GM19025 (cell line): ENCODE measurements around the gene CTRB2.

Experiments
- ATAC-seq: cut with Tn5 transposase; IDR thresholded peaks from one replicate; pipeline ENCODE4 v1.9.1; 2021; ENCODE audit warnings: mild to moderate bottlenecking, low read depth, moderate library complexity; ENCODE audit not compliant: unreplicated experiment

CTRB2 gene

DNA sequence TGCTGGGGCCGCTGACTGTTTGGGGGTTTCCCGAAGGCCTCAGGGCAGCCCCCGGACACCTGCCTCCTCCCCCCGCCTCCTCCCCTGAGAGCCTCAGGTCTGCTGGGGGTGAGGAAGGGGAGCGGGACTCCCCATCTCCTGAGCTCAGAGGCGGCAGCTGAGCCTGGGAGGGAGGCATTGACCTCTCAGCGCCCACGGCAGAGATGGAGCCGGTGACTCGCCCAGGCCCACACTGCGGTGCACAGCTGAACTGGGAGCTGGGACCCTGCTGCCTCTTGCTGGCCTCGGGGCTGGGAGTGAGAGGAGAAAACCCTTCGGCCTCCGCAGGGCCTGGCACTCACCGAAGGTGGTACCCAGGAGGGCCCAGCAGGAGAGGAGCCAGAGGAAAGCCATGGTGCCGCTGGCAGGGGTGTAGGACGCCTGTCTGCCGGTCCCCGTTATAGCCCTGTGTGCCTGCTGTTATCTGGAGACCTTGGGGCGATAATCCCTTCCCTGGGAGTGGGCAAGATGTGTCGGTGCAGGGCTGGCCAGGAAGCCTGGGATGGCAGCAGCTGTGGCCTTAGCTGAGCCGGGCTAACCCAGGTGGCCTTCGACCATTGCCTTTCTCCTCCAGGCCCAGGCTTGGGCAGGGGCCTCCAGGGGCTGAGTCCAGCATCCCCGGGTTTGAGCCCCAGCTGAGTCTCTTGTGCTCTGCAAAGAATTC lies at the start of gene CTRB2:
Gene CTRB2, minus strand, starts transcription at position 413 of the 703 bp plus-strand sequence. Its CDS starts 20 bp downstream, at position 393.
- no peak for ATAC-seq

DNA sequence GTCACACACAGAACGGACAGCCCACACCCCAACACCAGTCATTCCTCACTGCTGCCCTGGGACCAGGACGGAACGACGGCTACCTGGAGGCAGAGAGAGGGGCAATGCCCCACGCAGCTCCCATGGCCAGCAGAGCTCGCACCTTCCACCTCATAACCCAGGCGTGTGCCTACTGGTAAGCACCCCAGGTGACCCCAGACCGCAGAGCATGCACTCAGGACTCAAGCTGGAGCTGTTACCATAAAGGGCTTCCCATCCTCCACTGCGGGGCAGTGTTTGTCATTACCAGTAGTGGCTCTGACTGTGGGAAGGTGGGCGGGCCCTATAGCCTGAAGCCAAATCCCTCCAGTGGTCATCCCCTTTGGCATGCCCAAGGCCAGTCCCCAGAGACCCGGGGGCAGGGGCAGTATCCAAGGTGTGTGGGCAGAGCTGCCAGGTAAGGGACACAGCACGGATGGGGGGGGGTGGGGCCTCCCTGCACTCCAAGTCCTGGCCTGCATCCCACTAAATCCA lies 49.2 kb upstream of the CTRB2 start:
- no peak for ATAC-seq

DNA sequence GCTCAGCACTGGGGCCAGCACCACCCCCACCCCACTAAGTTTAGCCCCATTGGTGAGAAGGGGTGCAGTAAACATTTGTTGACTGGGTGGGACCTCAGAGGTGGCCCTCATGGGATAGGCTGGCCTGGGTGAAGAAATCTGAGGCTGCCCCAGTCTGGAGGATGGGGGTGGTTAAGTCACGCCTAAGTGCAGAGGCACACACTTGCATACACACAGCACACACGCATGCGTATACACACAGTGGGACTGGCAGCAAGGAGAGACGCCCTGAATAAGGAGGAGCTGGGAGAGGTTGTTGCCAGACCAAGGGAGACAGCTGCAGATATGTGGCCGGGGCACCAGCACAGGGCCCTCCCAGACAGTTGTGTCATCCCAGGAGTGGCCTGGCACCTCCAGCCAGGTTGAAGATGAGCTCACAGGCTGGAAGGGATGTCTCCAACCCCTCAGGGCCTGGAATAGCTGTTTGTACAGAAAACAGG lies 47.4 kb upstream of the CTRB2 start:
- no peak for ATAC-seq

DNA sequence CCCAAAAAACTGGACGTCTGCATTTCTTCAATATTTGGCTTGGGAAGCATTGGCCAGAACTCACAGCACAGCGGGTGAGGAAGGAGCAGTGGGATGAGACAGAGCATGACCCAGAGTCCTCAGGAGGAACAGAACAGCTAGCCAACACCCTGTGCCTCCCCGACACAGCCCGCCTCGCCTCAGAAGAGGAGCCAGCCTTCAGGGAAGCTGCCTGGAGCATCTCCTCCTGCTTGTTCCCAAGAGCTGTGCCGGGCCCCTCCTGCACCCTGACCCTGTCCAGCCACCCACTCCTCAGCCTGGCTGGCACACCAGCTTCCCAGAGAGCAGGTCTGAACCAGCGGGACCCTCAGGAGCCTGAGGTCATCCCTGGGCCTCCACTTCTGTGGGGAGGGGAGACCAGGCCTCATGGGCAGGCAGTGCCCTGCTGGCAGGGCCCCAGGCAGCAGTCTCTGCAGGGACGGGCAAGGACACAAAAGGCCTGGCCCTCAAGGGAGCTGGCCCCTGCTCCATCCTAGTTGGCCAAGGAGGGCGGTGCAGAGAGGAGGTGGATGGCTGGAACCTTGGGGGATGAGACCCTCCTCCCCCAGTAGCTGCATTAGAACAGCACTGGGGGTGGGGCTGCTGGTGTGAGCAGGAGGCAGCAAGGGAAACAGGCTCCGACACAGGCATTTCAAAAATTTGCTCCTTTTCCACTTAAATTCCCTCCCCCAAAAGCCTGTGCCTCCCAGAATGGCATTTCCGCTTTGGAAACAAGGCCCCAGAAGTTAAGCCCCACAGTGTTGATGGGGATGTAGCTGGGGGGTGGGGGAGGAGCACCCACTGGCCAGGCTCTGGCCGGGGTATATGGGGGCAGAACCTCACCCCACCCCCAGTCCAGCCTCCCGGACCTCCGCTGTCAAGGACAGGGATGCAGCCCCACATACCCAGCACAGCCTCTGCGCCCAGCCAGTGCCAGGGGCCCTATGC lies 46.3 kb upstream of the CTRB2 start:
- ATAC-seq = no peak

DNA sequence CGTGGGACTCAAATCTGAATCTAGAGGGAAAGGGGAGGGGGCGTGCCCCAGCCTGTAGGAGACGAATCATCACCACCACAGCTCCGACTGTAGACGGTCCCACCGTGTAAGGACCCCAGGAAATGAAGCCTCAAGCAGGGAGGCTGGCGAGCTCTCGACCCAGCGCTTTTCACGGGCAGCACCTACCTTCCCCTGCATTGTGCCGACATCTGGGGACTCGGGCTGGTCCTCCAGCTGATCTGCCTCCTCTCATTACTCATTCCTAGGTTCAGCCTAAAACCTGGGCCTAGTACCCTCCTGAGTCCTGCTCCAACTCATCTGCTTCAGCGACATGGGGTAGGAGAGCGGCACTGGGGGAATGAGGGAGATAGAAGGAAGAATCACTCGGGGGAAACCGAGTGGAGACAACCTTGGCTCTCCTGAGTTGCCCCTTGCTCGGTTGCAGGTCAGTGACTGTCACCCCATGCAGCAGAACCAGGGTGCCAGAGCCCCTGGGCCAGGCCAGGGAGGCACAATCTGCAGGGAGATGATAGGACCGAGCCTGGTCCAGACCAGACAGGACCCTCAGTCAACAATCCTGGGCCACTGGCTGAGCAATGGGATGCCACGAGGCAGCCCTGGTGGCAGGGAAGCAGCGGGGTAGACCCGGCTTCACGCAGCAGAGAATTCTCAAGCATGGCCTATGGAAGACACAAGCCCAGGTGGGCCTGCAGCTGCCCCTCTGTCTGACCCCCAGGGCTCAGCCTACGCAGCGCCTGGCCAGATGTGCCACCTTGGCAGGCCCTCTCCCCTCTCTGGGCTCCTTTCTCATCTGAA lies 45.3 kb upstream of the CTRB2 start:
- no peak for ATAC-seq

DNA sequence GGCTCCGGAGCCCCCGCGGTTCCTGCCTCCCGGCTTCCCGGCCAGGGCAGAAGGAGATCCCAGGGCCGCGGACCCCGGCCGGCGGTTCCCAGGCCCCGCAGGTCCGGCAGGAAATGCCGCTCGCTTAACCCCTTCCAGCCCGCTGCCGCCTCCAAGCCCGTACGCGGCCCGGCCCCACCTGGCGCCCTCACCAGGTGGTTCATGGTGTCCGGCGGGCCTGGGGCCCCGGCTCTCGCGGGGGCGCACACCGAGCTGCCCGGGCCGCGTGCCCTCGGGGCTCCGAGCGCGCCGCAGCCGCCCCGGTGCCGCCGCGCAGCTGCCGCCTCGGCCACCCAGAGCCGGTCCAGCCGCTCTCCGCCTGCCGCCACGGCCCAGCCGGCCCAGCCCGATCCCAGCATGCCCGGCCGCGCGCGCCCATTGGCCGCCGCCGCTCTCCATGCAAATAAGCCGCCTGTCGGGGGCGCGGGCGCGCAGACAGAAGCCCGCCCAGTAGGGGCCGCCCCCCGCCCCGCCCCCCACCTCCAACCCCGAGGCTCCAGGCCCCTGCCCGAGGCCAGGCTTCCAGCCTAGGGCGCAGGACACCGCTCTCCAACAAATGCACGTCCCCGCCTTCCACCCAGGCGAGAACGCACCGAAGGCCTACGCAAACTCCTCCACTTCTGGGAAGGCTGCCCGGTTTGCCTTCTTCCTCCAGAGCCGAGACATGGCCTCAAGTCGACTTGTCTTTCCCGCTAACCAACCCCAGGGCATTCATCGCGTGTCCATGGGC lies 44.5 kb upstream of the CTRB2 start, which contains the start of gene BCAR1:
Gene BCAR1, minus strand, starts transcription at position 345 of the 769 bp plus-strand sequence. Its CDS starts 142 bp downstream, at position 203.
- peak; percentile 80 for ATAC-seq

DNA sequence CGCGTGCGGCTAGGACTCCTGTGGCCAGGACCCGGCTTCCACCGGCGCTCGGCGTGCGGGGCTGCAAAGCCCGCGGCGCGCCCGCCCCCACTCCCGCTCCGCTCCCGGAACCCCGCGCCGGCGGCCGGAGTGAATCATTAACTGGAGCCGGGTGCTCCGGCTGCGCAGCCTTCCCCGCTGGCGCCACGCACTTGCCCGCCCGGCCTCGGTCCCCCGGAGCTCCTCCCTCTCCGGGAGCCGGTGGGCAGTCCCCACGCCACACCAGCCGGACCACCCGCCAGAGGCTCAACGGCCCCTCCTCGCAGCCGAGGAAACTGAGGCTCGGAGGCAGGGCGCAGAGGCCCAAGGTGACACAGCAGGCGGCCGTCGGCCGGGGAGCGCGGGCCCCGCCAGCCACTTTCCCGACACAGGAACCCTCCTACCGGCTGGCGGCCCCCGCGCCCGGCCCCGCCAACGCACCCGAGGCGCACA lies 43.9 kb upstream of the CTRB2 start:
- peak; percentile 39 for ATAC-seq

DNA sequence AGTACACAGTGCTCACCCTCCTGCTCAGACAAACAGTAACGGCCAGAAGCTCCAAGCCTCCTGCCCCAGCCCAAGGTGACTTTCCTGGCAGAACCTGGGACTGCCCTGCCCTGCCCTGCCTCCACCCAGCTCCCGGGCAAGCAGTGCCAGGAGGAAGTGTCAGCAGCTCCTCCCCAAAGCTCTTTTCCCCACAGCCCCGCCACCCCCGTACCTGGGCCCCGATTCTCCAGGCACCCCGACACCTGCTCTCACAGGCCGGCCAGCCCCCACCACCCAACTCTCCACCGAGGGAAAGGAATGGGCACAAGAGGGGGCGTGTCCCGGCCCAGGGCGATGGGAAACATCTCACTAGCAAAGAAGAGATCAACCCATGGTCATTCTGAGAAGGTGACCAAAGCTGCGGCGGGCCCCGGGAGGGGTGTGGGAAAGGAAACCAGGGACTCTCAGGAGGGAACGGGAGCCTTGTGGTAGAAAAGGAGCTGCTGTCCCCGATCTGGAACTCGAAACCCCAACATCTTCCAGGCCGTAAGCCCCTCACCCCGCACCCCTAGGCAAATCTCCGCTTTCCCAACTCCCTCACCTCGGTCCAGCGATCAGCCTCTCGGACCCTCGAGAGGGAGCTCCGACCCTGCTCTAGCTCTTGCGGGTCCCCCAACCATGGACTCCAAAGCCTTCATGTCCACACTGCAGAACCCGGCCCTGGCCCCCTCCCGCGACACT lies 43.3 kb upstream of the CTRB2 start:
- ATAC-seq = no peak

DNA sequence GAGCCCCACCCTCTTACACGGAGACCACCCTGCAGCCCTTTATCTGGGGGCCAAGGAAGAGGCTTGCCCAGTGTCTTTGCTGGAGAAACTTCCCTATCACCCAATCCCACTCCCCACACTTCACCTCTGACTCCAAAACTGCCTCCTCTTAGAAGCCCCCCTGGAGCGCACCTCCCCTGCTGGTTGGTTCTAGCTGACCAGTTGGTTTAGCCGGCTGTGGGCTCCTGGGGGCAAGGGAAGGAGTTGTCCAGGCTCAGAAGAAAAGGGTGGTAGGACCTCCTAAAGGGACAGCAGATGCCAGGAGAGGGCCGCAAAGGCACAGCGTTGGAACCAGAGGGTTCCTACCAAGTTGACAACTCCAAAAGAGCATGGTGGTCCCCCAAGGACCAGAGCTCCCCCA lies 42.5 kb upstream of the CTRB2 start:
- no peak for ATAC-seq

DNA sequence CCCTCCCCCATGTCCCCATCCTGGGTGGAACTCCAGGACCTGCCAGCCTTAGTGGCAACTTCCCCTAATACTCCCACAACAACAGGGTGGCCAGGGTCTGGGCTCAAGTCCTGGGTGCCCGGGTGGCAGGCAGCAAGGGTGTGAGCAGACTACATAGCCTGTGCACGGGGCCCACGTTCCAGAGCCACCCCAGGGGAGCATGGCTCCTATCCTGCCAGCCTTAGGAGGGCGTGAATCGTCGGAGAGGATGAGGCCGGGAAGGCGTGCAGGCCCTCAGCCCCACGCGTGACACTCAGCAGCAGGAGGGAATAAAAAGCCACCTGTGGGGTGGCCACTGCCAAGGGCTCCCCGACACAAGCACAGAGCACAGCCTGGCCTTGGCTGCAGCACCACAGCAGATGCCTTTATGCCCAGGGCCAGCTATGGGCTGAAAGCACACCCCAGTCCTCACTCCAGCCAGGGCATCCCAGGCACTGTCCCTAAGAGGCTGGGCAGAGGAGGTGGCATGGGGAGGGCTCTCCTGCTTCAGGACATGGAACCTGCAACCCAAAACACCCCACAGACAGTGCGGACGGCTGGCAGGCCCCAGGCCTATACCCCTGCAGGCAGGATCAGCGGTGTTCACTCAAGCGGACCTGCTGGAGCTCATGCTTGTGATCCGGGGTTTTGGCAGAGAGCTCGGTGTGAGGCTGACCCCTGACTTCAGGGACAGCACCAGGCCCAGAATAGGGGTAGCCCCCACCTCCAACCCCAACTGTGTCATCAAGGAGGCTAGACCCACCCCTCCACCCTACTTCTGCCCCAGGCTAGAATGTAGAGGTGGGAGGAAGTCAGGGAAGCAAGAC lies 41.8 kb upstream of the CTRB2 start:
- no peak for ATAC-seq

DNA sequence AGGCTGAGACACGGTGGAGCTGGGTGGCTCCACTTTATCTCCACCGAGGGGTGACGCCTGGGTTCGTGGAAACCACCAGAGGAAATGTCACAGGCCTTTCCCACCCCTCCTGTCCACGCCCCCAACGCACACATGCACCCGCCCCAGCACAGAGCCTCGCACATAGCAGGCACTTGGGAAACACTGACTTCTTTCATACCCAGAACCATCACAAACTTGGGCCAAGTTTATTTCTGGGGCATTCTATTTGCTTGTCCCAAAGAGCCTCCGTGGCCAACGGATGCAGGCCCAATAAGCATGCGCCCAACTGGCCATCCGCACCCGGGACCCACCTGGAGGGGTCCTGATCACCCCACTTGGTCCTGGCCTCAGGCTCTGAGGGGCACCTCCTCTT lies 41.2 kb upstream of the CTRB2 start:
- no peak for ATAC-seq

DNA sequence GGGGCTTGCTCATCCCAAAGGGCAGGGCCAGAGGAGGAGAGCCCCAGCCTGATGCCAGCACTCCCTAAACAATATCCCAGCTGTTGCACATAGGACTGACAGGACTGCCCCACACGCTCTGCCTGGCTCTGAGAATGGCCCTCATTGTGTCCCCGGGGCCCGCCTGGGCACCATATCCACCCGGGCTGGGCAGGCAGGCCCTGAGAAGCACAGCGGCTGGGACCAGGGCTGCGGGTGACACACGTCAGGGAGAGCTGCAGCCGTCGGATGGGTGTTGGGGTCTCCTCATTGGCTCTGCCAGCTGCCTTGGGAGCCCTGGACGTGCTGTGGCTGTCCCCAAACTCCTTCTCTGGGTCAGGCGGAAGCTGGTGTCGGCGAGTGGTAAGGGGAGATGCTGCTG lies 40.3 kb upstream of the CTRB2 start:
- ATAC-seq = no peak

DNA sequence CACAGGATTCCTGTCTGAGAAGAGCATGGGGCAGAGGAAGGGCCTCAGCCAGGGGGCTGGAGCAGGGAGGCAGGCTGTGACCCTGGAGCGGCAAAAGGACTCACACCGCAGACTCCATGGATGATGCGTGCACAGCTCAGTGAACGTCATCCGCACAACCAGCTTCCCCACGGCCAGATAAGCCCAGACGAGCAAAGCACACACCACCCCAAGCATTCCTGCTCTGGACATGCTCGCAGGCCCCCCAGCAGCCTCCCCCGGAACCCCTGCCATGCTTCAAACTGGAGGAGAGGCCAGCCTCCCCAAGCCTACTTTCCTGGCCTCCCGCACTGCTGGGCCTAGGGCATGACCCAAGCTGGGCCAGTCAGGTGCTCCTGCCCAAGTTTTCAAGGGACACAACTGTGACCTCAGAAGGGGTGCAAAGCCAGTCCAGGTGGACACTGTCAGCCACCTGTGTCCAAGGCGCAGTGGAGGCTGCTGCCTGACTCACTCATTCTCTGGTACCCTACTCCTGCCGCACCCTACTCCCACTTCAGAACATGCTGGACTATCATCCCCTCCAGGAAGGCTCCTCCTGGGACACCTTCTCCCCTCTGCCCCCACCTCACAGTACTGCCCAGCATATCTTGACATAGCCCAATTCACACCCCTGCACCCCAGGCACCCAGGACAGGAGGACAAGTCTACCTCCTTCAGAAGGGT lies 39.7 kb upstream of the CTRB2 start:
- ATAC-seq = no peak

DNA sequence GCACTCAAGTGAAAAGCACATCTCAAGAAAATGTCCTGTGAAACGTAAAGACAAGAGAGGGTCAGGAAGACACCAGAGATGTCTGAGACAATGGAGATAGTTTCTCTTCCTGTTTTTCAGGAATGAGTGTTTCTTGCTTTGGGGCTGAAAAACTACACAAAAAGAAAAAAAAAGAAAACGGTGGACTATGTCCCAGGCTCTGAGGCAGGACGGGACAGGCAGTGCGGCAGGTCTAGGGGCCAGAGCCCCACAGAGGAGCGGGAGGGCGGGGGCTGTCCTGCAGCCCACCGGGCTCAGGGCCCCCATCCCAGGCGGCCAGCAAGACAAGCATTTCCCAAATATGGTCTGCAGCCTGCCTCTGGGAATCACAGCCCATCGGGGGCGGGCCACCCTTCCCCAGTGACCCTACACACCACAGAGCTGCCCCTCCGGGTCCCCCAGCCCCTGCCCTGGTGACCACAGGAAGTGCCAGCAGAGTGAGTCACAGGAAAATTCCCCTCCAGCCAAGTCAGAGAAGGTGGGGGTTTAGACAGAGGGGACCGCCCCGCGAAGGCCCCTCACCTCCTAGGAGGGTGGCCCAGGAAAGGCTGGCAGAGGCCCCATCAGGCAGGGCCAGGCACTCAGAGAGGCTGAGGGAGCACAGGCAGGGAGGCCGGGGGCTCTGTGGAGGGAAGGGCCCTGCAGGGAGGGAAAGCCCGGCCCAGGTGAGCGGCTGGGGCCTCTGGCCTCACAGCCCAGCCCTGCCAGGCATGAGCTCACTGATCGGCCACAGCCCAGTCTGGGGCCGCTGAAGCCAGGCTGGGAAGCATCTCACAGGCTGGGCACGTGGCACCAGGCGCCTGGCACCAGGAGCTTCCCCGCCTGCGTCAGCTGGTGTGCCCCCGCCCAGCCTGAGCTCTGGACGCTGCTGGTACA lies 38.1 kb upstream of the CTRB2 start:
- peak; percentile 53 for ATAC-seq

DNA sequence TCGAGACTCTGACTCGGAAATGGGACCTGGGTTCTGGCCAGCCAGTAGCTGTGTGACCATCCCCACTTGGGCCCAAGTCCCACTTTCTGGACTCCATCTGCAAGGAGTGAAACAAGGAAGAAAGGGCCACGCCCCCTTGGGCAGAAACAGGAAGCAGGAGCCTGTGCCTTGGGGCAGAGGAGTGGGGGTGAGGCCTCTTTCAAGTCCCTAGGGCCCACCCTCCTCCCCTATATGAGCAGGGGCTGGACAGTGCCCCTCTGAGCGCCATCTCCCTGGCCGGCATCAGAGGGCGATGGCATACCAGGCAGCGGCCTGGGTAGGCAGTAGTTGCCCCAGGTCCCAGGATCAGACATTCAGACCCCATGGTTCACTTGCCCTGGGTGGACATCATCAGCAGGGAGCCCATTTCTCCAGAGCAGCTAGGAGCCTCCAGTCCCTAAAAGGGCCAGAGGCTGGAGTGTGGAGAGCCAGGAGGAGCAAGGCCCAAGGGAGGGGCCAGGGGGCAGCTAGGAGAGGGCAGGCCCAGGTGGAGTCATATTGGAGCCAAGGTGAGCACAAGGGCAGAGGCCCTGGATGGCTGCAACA lies 37.4 kb upstream of the CTRB2 start:
- ATAC-seq = no peak

DNA sequence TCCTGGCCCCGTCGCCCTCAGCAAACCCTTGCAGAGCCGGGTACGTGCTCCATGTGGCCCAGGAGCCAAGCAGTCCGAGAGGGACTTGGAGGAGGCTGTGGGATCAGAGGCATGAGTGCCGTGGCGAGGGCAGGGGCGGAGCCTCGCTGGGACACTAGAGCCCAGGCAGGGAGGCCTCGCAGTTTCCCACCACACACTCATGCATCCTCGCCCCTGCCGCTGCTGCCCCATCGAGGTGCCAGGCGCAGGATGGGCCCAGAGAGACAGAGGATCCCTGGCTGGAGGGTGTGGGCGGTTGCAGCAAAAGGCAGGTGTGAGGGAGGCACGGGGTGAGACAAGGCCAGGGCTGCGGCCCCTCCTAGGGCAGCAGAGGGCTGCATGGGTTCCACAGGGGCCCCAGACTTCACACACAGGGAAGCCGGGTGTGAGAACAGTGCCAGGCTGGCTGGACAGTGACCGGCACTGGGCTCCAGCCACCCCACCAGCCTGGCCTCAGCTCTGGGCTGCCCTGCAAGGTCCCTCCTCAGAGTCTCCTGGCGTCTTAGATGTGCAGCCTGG lies 36.8 kb upstream of the CTRB2 start:
- ATAC-seq = no peak
